GM23248 (cell line): ENCODE data around the gene ZBTB17.

Experiments
- EZH2 ChIP-seq: fragments of 200-600 bp; sonication (generic); IDR thresholded peaks from 2 replicates; pipeline ENCODE4 v1.6.1; 2018; ENCODE audit warnings: antibody characterized with exemption, mild to moderate bottlenecking; ENCODE audit not compliant: insufficient read depth, poor library complexity, severe bottlenecking
- EZH2phosphoT487 ChIP-seq: fragments of 200-600 bp; sonication (generic); IDR thresholded peaks from 2 replicates; pipeline ENCODE4 v1.6.1; 2018; ENCODE audit warnings: antibody characterized with exemption, moderate library complexity, mild to moderate bottlenecking, low read depth; ENCODE audit not compliant: insufficient read depth

DNA sequence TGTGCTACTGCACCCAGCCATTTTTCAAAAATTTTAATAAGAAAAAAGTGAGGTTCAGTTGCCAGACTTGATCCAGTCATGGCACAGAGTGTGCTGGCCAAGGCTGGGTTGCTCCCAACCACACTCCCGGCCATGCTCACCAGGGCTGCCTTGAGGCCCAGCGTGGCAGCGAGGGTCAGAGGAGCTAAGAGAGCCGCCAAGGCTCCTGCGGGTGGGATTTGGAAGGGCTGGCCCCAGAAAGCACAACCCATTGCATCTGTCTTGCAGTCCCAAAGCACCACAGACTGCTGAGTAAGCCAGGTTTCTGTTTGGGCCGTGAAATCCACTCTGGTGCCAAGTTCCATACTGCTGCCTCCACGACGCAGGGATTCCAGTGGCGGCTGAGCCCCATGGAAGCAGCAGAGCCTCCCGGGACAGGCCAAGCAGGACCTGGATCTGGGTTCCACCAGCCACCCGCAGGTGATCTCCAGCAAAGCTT, 22.6 kb downstream of the ZBTB17 start:
- TF ChIP-seq EZH2 (no peak), EZH2phosphoT487 (no peak)
